GM13976 (cell line): ENCODE measurements around the gene RASA3.
"Not testable (repeated sequence)": the region's sequence is repeated elsewhere in the genome, so short reads cannot be mapped to it uniquely, and the experiment has no call there.

ENCODE experiments used
- DNase-seq: peaks from one replicate; pipeline ENCODE4 v3.0.0; 2012; ENCODE audit warnings: low spot score
- in situ Hi-C: fragments of 300-500 bp; cut with MboI; formaldehyde crosslinking; loops from one replicate; pipeline ENCODE4 v1.12.0; 2022; ENCODE audit warnings: low sequenced_read_pairs, mixed read lengths, inconsistent platforms; ENCODE audit not compliant: unreplicated experiment
- TF ChIP-seq, protein P1 (sequence below): IDR thresholded peaks from 2 replicates; pipeline ENCODE4 v1.5.1; 2012; ENCODE audit warnings: borderline replicate concordance, mild to moderate bottlenecking; ENCODE audit not compliant: insufficient read depth; ENCODE audit errors: extremely low read depth, missing control alignments, control extremely low read depth

Gene RASA3

DNA sequence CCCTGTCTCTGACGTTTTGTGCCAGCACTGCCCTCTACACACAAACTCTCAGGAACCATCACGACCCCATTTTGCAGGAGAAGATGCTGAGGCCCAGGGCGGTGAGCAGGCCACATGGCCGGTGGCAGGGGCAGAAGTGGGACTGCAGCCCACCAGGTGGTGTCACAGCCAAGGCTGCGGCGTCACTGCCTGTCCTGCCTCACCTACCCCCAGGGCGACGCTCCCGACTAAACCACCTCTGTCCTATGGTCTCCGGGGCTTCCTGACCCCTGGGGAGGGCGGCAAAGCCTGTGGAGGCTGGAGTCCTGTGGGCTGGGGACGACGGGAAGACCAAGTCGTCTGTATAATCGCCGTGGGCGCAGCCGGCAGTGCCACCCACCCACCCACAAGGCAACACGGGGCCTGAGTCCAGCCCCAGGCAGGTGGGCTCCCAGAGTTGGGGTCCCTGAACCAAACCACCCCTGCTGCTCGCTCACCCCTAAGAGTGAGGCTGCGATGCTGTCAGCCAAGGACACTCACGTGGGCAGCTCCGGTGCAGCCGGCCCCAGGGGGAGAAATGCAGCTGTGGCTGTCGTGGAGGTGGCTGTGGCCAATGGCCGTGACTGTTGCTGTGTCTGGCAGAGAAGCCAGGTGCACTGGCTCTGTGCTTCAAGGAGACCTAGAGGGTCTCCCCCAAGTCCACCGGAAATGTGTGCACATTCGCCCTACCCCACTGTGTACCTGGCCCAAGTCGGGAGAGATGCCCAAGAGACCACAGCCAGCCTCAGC, 29.7 kb downstream of the RASA3 start:
- TF ChIP-seq, protein P1, sequence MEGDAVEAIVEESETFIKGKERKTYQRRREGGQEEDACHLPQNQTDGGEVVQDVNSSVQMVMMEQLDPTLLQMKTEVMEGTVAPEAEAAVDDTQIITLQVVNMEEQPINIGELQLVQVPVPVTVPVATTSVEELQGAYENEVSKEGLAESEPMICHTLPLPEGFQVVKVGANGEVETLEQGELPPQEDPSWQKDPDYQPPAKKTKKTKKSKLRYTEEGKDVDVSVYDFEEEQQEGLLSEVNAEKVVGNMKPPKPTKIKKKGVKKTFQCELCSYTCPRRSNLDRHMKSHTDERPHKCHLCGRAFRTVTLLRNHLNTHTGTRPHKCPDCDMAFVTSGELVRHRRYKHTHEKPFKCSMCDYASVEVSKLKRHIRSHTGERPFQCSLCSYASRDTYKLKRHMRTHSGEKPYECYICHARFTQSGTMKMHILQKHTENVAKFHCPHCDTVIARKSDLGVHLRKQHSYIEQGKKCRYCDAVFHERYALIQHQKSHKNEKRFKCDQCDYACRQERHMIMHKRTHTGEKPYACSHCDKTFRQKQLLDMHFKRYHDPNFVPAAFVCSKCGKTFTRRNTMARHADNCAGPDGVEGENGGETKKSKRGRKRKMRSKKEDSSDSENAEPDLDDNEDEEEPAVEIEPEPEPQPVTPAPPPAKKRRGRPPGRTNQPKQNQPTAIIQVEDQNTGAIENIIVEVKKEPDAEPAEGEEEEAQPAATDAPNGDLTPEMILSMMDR = no peak
- in situ Hi-C loops = no loop called here
- no peak for DNase-seq

DNA sequence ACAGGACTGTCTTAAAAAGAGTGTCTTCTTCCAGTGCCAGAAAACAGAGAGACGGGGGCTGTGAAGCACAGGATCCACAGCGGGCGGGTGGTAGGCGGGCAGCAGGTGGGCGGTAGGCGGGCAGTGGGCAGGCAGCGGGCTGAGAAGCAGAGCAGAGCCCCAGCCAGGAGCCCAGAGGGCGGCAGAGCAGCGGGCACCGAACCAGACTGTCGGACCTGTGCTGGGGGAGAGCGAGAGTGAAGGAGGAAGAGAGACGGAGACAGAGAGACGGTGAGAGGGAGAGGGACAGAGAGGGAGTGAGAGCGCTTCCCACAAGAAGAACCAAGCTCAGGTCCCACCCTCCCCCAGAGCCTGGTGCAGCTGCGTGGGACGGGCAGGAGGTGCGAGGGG, 30.3 kb downstream of the RASA3 start:
- no peak for DNase-seq

DNA sequence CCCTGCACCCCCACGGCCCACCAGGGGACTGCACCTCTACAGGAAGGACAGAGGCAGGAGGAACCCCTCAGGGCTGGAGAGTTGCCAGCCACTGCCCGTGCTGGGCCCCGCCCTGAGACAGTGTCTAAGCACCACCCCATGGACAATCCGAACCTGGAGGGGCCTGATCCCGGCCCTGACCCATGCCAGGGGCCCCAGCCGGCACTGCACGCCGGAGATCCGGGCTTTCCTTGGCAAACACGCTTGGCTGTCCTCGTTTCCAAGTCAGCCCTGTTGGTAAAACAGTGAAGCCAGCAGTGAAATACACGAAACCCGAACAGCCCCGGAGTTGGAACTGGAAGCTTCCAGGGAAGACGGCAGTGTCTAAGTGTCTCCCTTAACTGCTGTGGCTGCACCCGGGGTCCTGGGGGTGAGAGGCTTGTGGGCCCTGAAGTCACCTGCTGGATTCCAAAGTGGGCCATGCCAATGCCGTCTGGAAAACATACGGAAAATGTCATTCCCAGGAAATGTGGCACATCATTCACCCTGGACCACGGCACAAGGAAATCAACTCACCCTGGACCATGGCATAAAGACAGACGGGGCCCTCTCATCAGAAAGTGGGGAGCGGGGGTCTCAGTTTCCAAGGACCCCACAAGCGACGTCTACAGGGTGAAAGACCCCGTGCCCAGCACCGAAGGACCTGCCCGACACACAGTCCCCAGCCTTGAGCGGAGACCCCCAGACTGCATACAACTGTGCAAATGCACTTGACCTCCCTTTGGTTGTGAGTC, 30.9 kb downstream of the RASA3 start:
- no peak for DNase-seq
- in situ Hi-C loops = no loop called here
- TF ChIP-seq, protein P1 = no peak

More for the DNA sequence above, 30.3 kb downstream of the RASA3 start:
- TF ChIP-seq, protein P1 = no peak
- in situ Hi-C loops = no loop called here

DNA sequence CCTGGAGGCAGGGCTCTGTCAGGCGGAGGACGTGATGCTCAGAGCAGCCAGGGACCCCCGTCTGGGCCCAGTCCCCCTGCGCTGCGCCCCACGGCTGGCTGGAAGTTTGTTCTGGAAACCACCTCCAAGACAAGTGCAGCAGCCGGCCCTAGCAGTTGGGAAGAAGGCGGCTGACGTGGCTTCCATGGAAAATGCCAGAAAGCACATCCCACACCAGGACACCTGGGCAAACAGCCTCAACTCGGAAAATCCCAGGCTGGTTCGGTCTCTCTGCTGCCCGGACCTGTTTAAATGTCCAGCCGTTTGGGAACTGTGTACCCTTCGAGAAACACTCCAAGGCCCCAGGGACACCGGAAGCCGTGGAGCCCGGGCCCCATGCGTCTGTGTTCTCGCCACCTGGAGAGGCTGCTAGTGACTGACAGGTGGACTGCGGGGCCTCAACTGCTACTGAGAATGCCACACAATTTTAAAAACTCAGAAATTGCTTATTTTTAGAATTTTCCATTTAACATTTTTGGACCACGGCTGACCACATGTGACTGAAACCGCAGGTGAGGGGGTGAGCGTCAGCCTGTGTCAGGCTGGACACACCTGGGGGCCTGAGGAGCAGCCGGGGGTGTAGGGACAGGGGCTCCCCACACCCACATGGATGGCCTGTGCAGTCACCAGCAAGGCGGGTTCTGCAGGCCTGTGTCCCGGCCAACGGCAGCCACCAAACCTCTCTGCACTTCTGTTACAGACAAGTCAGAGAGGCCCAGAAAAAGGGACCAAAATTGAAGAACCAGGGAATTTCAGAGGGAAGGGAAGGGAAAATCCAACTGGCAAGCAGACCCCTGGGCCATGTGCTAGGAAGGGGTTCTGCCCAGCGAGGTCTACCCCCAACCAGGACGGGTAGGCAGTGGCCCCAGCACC, 31.7 kb downstream of the RASA3 start:
- TF ChIP-seq, protein P1 = no peak
- in situ Hi-C loops = no loop called here
- DNase-seq = peak; percentile 77

DNA sequence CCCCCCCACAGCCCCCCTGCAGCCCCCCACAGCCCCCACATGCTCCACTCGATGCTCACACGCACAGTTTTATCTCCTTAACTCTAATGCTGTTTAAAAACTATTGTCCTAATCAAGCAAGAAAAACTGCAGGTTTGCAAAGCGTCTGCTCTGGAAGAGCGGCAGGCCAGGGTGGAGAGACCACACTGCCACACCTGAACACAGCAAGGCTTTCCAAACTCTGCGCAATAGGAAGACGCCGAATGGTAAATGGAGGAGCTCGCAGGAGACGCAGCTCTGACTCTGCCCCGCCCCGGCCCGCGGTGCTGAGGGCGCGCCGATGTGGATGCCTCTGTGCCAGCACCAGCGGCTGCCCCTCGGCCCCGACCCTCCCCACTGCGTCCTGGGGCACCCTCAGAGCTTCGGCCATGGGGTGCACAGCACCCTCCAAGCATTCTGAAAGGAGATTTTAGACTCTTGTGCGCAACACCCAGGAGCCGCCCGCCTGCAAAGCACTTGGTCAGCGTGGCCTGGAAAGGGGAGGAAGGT, 32.4 kb downstream of the RASA3 start:
- TF ChIP-seq, protein P1 = no peak
- no peak for DNase-seq
- in situ Hi-C loops = no loop called here

DNA sequence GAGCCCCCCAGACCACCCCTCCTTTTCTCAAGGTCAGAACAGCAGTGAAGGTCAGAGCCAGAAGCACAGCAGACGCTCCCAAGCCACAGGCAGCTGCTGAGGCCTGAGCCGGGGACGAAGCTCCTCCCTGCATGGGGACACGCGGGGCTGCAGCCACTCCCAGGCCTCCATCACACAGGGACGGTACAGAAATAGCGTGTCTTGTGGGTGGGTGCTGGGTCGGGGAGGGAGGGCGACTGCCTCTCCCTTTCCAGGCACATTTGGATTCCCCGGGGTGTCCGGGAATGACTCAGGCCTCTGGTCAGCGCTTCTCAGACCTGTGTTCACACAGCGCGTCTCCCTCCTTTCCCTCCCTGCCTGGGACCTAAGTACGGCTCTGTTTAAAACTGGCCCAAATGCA, 33.2 kb downstream of the RASA3 start:
- in situ Hi-C loops = no loop called here
- TF ChIP-seq, protein P1 = no peak
- DNase-seq = peak; percentile 76

DNA sequence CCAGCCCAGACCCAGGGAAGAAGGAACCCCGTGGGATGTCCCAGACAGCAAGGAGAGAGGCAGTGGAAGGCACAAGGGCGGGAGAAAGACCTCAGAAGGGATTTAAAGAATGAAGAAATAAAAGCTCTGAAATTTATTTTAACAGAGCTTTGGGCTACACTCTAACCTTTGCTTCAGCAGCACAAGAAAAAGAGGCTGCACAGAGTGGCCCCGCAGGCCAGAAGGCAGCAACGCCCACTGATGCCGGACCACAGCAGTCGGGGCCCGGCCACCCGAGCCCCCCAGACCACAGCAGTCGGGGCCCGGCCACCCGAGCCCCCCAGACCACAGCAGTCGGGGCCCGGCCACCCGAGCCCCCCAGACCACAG, 33.8 kb downstream of the RASA3 start:
- in situ Hi-C loops, DNase-seq: not testable (repeated sequence)
